ENCODE data around the gene LPAR4. TPM values are rescaled to one million over a fixed set of nuclear protein-coding genes. Genes with fewer than 3 reads are reported as not detected.

The LPAR4 gene
- total RNA-seq, 4 donors from 2014 or later, result 1.7 to 31.7 TPM; not detected in 2

GRCh38 chrX:78753571-78753970, 6.1 kb downstream of the LPAR4 start:
- H3K27me3 ChIP-seq, result no peaks in the 10 kb centered on the region
- no peaks in the 10 kb centered on the region for H3K4me1 ChIP-seq
- intact Hi-C loops (cut with DNase I; ENCODE audit: low total_unique reads), result no loop called here
- H3K9me3 ChIP-seq, result no peaks in the 10 kb centered on the region
- no peak overlapping the region for H3K4me3 ChIP-seq
- no peak for DNase-seq
- TF ChIP-seq POLR2A (IDR thresholded peaks at IDR 0.05), result no peak
- TF ChIP-seq CTCF (IDR thresholded peaks at IDR 0.05), result no peak
- H3K27ac ChIP-seq, result no peak overlapping the region
- H3K36me3 ChIP-seq, result no peaks in the 10 kb centered on the region

GRCh38 chrX:78754917-78755316, 7.4 kb downstream of the LPAR4 start:
- TF ChIP-seq CTCF (IDR thresholded peaks at IDR 0.05), result no peak
- no peak for TF ChIP-seq POLR2A (IDR thresholded peaks at IDR 0.05)
- H3K4me3 ChIP-seq, result no peak overlapping the region
- no peaks in the 10 kb centered on the region for H3K36me3 ChIP-seq
- no peak overlapping the region for H3K27ac ChIP-seq
- no peaks in the 10 kb centered on the region for H3K27me3 ChIP-seq
- no peak for DNase-seq
- H3K9me3 ChIP-seq, result no peaks in the 10 kb centered on the region
- H3K4me1 ChIP-seq, result no peaks in the 10 kb centered on the region
- intact Hi-C loops (cut with DNase I; ENCODE audit: low total_unique reads), result no loop called here

GRCh38 chrX:78759081-78759480, 11.6 kb downstream of the LPAR4 start:
- intact Hi-C loops (cut with DNase I; ENCODE audit: low total_unique reads), result no loop called here
- DNase-seq, result no peak
- TF ChIP-seq CTCF (IDR thresholded peaks at IDR 0.05) (no peak), POLR2A (IDR thresholded peaks at IDR 0.05) (no peak)

GRCh38 chrX:78769101-78769755, 21.7 kb downstream of the LPAR4 start:
- Histone ChIP-seq H3K4me3 (no peak overlapping the region), H3K27ac (no peak overlapping the region), H3K4me1 (no peaks in the 10 kb centered on the region), H3K9me3 (no peaks in the 10 kb centered on the region), H3K36me3 (no peaks in the 10 kb centered on the region), H3K27me3 (no peaks in the 10 kb centered on the region)
- TF ChIP-seq CTCF (IDR thresholded peaks at IDR 0.05) (no peak), POLR2A (IDR thresholded peaks at IDR 0.05) (no peak)
- intact Hi-C loops (cut with DNase I; ENCODE audit: low total_unique reads), result no loop called here
- no peak for DNase-seq

More at GRCh38 chrX:78759081-78759480, 11.6 kb downstream of the LPAR4 start:
- H3K9me3 ChIP-seq, result no peaks in the 10 kb centered on the region
- H3K4me1 ChIP-seq, result no peaks in the 10 kb centered on the region
- H3K4me3 ChIP-seq, result no peak overlapping the region
- no peaks in the 10 kb centered on the region for H3K36me3 ChIP-seq
- no peak overlapping the region for H3K27ac ChIP-seq
- no peaks in the 10 kb centered on the region for H3K27me3 ChIP-seq

- Histone ChIP-seq H3K27ac (no peak overlapping the region), H3K36me3 (no peaks in the 10 kb centered on the region), H3K4me3 (no peak overlapping the region), H3K27me3 (no peaks in the 10 kb centered on the region), H3K4me1 (no peaks in the 10 kb centered on the region), H3K9me3 (no peaks in the 10 kb centered on the region)
- TF ChIP-seq CTCF (IDR thresholded peaks at IDR 0.05) (no peak), POLR2A (IDR thresholded peaks at IDR 0.05) (no peak)
- DNase-seq, result no peak
- intact Hi-C loops (cut with DNase I; ENCODE audit: low total_unique reads), result no loop called here
These were observed 22.4 kb downstream of the LPAR4 start for GRCh38 chrX:78769946-78770345.
